Measurements from ENCODE around the gene TLCD4.
"Not testable (repeated sequence)": the region's sequence is repeated elsewhere in the genome, so short reads cannot be mapped to it uniquely, and the experiment has no call there.

Gene TLCD4

DNA sequence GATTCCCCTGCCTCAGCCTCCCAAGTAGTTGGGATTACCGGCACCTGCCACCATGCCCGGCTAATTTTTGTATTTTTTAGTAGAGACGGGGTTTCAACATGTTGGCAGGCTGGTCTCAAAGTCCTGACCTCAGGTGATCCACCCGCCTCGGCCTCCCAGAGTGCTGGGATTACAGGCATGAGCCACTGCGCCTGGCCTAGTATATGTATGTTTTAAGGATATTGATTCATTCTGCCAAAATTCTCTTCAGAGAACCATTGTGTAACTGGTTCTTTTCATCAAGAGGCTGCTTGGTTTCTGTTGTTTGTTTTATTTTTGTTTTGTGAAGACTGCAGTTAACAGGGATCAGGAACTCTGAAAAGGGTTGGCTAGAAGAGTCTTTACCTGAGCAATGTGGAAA is 48.4 kb downstream of the TLCD4 start:
- FAIRE-seq = not testable (repeated sequence)

All from colon (tissue), 2 donors.